GM13976 (cell line): Measurements from ENCODE around the gene CAMK2D.

Experiments
- DNase-seq: peaks from one replicate; pipeline ENCODE4 v3.0.0; 2012; ENCODE audit warnings: low spot score
- in situ Hi-C: fragments of 300-500 bp; cut with MboI; formaldehyde crosslinking; loops from one replicate; pipeline ENCODE4 v1.12.0; 2022; ENCODE audit warnings: low sequenced_read_pairs, mixed read lengths, inconsistent platforms; ENCODE audit not compliant: unreplicated experiment
- TF ChIP-seq, protein P1 (sequence below): IDR thresholded peaks from 2 replicates; pipeline ENCODE4 v1.5.1; 2012; ENCODE audit warnings: borderline replicate concordance, mild to moderate bottlenecking; ENCODE audit not compliant: insufficient read depth; ENCODE audit errors: extremely low read depth, missing control alignments, control extremely low read depth

The CAMK2D gene

DNA sequence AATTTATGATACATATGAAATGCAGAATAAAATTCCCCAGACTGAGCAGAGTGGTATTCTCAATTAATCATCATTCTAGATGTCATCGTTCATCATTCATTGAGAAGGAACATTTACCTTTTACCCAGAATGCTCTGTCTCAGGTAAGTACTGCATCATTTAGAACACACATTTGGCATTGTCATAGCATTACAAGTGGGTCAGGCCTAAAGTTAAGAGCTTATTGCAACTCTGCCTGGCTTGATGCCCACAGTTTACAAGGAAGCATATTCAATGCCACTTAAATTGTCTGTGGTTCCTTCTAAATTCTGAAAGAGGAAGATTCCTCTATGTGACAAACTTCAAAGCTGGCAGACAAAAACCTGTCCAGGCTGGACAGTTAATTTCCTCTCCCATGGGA lies 87.3 kb downstream of the CAMK2D start:
- no peak for DNase-seq
- in situ Hi-C loops, result no loop called here
- TF ChIP-seq, protein P1, sequence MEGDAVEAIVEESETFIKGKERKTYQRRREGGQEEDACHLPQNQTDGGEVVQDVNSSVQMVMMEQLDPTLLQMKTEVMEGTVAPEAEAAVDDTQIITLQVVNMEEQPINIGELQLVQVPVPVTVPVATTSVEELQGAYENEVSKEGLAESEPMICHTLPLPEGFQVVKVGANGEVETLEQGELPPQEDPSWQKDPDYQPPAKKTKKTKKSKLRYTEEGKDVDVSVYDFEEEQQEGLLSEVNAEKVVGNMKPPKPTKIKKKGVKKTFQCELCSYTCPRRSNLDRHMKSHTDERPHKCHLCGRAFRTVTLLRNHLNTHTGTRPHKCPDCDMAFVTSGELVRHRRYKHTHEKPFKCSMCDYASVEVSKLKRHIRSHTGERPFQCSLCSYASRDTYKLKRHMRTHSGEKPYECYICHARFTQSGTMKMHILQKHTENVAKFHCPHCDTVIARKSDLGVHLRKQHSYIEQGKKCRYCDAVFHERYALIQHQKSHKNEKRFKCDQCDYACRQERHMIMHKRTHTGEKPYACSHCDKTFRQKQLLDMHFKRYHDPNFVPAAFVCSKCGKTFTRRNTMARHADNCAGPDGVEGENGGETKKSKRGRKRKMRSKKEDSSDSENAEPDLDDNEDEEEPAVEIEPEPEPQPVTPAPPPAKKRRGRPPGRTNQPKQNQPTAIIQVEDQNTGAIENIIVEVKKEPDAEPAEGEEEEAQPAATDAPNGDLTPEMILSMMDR, result no peak

DNA sequence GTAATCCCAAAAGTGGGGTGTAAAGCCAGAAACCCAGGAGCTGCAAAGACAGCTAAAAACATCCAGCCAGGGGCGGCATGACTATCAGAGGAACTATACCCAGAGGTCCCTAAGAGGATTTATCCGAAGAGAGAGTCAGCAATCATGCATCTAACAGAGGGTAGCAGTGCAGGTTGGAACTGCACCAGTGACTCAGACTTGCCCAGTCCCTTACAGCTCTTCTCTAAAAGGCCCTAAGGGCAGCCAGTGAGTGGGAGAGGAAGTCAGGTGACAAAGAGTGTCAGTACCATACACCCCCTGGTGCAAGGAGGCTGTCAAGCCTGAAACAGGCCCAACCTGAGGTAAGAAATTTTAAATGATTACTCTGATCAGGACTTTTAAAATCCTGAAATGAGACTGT lies 88.1 kb downstream of the CAMK2D start:
- TF ChIP-seq, protein P1, result no peak
- peak; percentile 15 for DNase-seq
- in situ Hi-C loops, result no loop called here

DNA sequence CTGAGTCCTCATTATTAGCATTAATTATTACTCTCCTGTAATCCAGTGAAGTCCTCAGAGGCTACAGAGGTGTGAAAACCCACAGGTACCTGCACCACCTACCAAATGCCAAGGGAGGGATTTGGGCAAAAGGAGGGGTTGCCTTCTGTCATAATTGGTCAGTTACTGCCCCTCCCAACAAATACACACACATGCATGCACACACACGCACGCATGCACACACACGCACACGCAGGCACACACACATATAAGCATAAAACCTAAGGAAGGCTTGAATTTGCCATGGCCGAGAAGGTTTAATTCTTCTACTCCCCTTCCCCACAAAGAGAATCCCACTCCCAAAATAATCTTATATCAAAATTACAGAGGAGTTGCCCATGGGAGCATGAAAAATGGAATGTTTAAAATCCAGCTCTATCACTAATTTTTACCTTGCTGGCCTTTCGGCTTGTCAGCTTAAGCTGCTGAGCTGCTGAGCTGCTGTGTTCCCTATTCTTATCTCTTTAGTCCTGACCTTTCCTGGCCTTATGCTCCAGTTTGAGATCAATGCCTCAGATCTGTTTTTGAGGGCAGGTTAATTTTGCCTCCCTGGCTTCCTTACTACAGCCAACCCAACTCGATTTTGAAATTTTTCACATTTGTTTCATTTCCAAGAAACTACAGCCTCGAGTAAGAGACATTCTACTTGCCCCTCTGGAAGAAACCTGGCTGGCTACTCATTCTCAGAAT lies 95.0 kb downstream of the CAMK2D start:
- no peak for DNase-seq
- in situ Hi-C loops, result no loop called here
- TF ChIP-seq, protein P1, result no peak

DNA sequence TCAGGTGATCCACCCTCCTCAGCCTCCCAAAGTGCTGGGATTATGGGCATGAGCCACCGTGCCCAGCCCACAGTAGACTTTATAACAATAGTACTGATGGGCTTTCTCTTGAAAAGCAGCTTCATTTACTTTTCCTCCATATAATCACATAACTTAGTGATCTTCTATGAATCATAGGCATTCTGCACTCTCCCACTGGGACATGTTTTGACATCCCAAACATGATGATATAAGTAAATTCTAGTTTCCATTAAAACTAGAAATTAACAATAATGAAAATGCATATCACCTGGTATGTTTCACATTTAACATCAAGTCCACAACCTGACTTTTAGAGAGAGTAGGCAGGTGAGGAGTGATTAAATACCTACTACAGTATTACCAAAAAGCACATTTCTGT lies 96.5 kb downstream of the CAMK2D start:
- no peak for DNase-seq
- TF ChIP-seq, protein P1, result no peak
- in situ Hi-C loops, result no loop called here

DNA sequence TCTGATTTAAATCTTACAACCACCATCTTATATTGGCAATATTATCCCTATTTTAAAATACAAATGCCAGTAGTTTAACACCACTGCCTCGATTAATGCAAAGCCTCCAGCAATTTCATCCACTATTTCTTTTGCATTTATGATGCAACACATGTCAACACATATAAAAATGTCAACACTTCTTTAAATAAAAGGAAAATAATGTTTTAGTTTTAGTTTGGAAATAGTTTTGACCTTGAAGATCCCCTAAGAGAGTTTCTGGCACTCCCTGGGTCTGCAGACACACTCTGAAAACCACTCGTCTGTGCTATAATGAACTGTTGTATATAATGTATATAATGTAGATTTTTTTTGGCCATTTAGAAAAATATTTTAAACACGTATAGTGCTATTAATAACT lies 99.0 kb downstream of the CAMK2D start:
- TF ChIP-seq, protein P1, result no peak
- in situ Hi-C loops, result no loop called here
- no peak for DNase-seq

DNA sequence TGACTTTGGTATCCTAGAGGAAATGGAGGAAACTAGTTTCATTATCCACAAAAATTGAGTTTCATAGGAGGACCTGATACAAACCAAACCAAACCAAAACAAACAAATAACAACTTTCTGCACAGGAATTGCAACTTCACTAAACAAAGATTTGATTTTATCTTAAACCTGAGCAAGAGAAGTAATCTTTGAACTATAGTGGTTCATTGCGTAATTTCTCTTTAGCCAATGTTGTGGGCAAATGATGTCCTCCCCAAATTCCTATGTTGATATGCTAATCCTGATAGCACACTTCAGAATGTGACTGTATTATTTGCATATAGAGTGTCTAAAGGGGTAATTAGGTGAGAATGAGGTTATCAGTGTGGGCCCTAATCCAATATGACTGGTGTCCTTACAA lies 102.4 kb downstream of the CAMK2D start:
- TF ChIP-seq, protein P1, result no peak
- no peak for DNase-seq
- in situ Hi-C loops, result no loop called here
